GM12878 (cell line): ENCODE measurements around the gene SEC16A. TPM values are rescaled to one million over a fixed set of nuclear protein-coding genes. Genes with fewer than 3 reads are reported as not detected.

Source experiments
- ATAC-seq: fragments of 200-7000 bp; cut with Tn5 transposase; 3 replicates; pipeline ENCODE4 v1.9.1; 2020; ENCODE audit warnings: mild to moderate bottlenecking, moderate library complexity
- BruUV-seq: library from RNA; stranded (reverse); fragments of 400-500 nt; replicated peaks from 2 replicates; lab custom pipeline; 2021; lab: Mats Ljungman, UMichigan
- CTCF ChIA-PET: fragments of 300-600 bp; sonication (Branson Sonifier 250); formaldehyde crosslinking; extraction: SDS; loops from one replicate; lab custom pipeline; 2021; ENCODE audit warnings: inconsistent platforms; lab: Yijun Ruan, JAX
- POLR2A ChIA-PET: fragments of 350-600 bp; formaldehyde crosslinking; extraction: SDS; loops from one replicate; lab custom pipeline; 2021; ENCODE audit warnings: inconsistent platforms; lab: Charles Lee
- RAD21 ChIA-PET: fragments of 300-600 bp; sonication (Branson Sonifier 250); formaldehyde crosslinking; loops from one replicate; lab custom pipeline; 2023; ENCODE audit warnings: antibody characterized with exemption; ENCODE audit not compliant: unreplicated experiment; lab: Charles Lee
- SMC1A ChIA-PET: fragments of 300-600 bp; sonication (Branson Sonifier 250); formaldehyde crosslinking; loops from one replicate; lab custom pipeline; 2023; ENCODE audit not compliant: unreplicated experiment, uncharacterized antibody; lab: Charles Lee
- DNase-seq: peaks from one replicate; pipeline ENCODE4 v3.0.0-alpha.2; 2011; ENCODE audit warnings: low read depth, low spot score
- FAIRE-seq: peaks from 3 replicates; lab custom pipeline; 2011; peaks lifted over from hg19 to GRCh38; lab: Jason Lieb, UNC
- H2AFZ ChIP-seq: 2 replicates; pipeline ENCODE4 v1.6.0; 2011; ENCODE audit warnings: low read depth, low read length, control low read depth; ENCODE audit not compliant: control insufficient read depth
- H3K27ac ChIP-seq: 2 replicates; pipeline ENCODE4 v1.5.1; 2011; ENCODE audit warnings: control low read depth; ENCODE audit not compliant: control insufficient read depth, insufficient read depth
- H3K27me3 ChIP-seq, 2 experiments: replicated peaks in 1 of 2; 2 replicates each; pipeline versions ENCODE4 v1.6.0 to v1.6.1; 2011; ENCODE audit warnings: low read length in 1 of 2; ENCODE audit not compliant: control insufficient read depth in 2 of 2, insufficient read depth in 2 of 2
- H3K36me3 ChIP-seq, 2 experiments: 2 replicates each; pipeline ENCODE4 v1.5.1; 2011; ENCODE audit warnings: low read length in 1 of 2; ENCODE audit not compliant: control insufficient read depth in 2 of 2, insufficient read depth in 2 of 2
- H3K4me1 ChIP-seq: 2 replicates; pipeline ENCODE4 v1.6.1; 2011; ENCODE audit warnings: mild to moderate bottlenecking, low read length, moderate library complexity, mixed read lengths; ENCODE audit not compliant: control insufficient read depth, insufficient read depth
- H3K4me2 ChIP-seq: 2 replicates; pipeline ENCODE4 v1.6.0; 2011; ENCODE audit warnings: control low read depth; ENCODE audit not compliant: control insufficient read depth, insufficient read depth
- H3K4me3 ChIP-seq: fragments of 200-600 bp; sonication (generic); 2 replicates; pipeline ENCODE4 v1.5.1; 2016
- H3K79me2 ChIP-seq: 2 replicates; pipeline ENCODE4 v1.6.0; 2011; ENCODE audit warnings: low read length; ENCODE audit not compliant: control insufficient read depth, insufficient read depth
- H3K9ac ChIP-seq: 2 replicates; pipeline ENCODE4 v1.8.0; 2011; ENCODE audit warnings: low read length, control low read depth, mixed read lengths; ENCODE audit not compliant: control insufficient read depth, insufficient read depth
- H3K9me3 ChIP-seq: replicated peaks from 3 replicates; pipeline ENCODE4 v1.5.1; 2011; ENCODE audit warnings: mild to moderate bottlenecking, low read length; ENCODE audit not compliant: control insufficient read depth, insufficient read depth
- H4K20me1 ChIP-seq: 2 replicates; pipeline ENCODE4 v1.6.0; 2011; ENCODE audit not compliant: control insufficient read depth, insufficient read depth
- E2F8 ChIP-seq: fragments of 450-650 bp; IDR thresholded peaks from 2 replicates; pipeline ENCODE4 v1.6.1; 2018; ENCODE audit warnings: mild to moderate bottlenecking, low read depth, moderate library complexity; ENCODE audit not compliant: partially characterized antibody
- NFIC ChIP-seq: IDR thresholded peaks from 2 replicates; pipeline ENCODE4 v1.6.1; 2012; ENCODE audit warnings: low read depth, mild to moderate bottlenecking, inconsistent platforms, low read length, moderate library complexity
- NFXL1 ChIP-seq: fragments of 450-650 bp; IDR thresholded peaks from 2 replicates; pipeline ENCODE4 v1.6.1; 2017; ENCODE audit warnings: antibody characterized with exemption, mild to moderate bottlenecking, borderline replicate concordance
- ZNF207 ChIP-seq: fragments of 450-650 bp; IDR thresholded peaks from 2 replicates; pipeline ENCODE4 v1.6.1; 2014; ENCODE audit warnings: antibody characterized with exemption, mild to moderate bottlenecking, borderline replicate concordance
- ZNF274 ChIP-seq: IDR thresholded peaks from one replicate; pipeline ENCODE4 v1.8.0; 2011; ENCODE audit not compliant: insufficient read length, insufficient read depth
- ZNF622 ChIP-seq: fragments of 450-650 bp; IDR thresholded peaks from 2 replicates; pipeline ENCODE4 v1.6.1; 2017; ENCODE audit warnings: mild to moderate bottlenecking, inconsistent platforms
- WGBS: methylation state at CpG from one replicate; pipeline ENCODE4 v1.1.6; 2016; ENCODE audit warnings: low lambda C conversion rate; ENCODE audit not compliant: insufficient replicate concordance, insufficient coverage; ENCODE audit errors: missing lambda C conversion rate; 5-methylcytosine and 5-hydroxymethylcytosine counted together
- in situ Hi-C: fragments of 300-500 bp; cut with MboI; formaldehyde crosslinking; loops from 9 replicates; pipeline ENCODE4 v1.14.3; 2018; ENCODE audit warnings: mixed read lengths
- intact Hi-C: fragments of 100-400 bp; cut with micrococcal nuclease; formaldehyde crosslinking; loops from one replicate; pipeline ENCODE4 v1.14.2; 2022; ENCODE audit not compliant: unreplicated experiment
- polyA plus RNA-seq, 11 experiments: library from polyadenylated mRNA; depleted of rRNA in 4 of 11; unstranded in 6 of 11; stranded (reverse) in 5 of 11; fragments of >200 nt; fragmentation: Nextera tagmentation in 4 of 11; fragmentation: Illumina TruSeq in 1 of 11; extraction: Ambion mirVana in 4 of 11; extraction: Trizol in 1 of 11; gene quantifications; 1 replicate in 1 of 11; 2 replicates in 10 of 11; pipeline versions ENCODE4 v1.2.1 to v1.2.3, GENCODE V29; 2011 to 2016; ENCODE audit warnings: inconsistent platforms in 2 of 11, missing spikeins in 2 of 11, low read depth in 1 of 11
- total RNA-seq, 4 experiments: library from RNA; depleted of rRNA in 3 of 4; stranded (reverse); fragments of >200 nt in 3 of 4; fragmentation: Illumina TruSeq in 1 of 4; extraction: Trizol in 1 of 4; gene quantifications; 2 replicates each; pipeline versions ENCODE4 v1.2.1 to v1.2.3, GENCODE V29; 2013 to 2021

The SEC16A gene
- total and polyA plus RNA-seq, 10 of the 15 experiments (the other 5 are each of a cell fraction or from before 2014, with no cell fraction given), result 9.9 to 59.1 (median 21.7) TPM

GRCh38 chr9:136431782-136432350 is 51.0 kb downstream of the SEC16A start (continued):
- TF ChIP-seq E2F8, result no peak
- TF ChIP-seq, all 136 proteins: peak for 0

- peaks cover 0 to 13% of the 10 kb centered on the region in 2 experiments; a peak in 2 of 4 replicates for H3K36me3 ChIP-seq
- peaks cover 6% of the 10 kb centered on the region for H3K79me2 ChIP-seq
- no peaks in the 10 kb centered on the region for H3K4me1 ChIP-seq
- ChIA-PET RAD21 (no interaction called here), SMC1A (no interaction called here), CTCF (no interaction called here), POLR2A (no interaction called here)
- H3K9me3 ChIP-seq, result no peaks in the 10 kb centered on the region
- H4K20me1 ChIP-seq, result no peaks in the 10 kb centered on the region
- no peak overlapping the region for H3K9ac ChIP-seq
- H3K4me2 ChIP-seq, result no peak overlapping the region
- no peak overlapping the region for H3K4me3 ChIP-seq
- H3K27me3 ChIP-seq, result no peaks in the 10 kb centered on the region
- no TSS peak for BruUV-seq
- FAIRE-seq, result no peak
- no peak for DNase-seq
- no peak for TF ChIP-seq NFIC
- no peak for TF ChIP-seq ZNF274
- no peak for TF ChIP-seq ZNF622
- TF ChIP-seq ZNF207, result no peak
- no peak for TF ChIP-seq NFXL1
- no peak overlapping the region for H2AFZ ChIP-seq
- in situ Hi-C loops, result no loop called here
- intact Hi-C loops, result no loop called here
- 95% methylated on average over 20 of the region's 29 CpGs for WGBS
- no peak overlapping the region for H3K27ac ChIP-seq
- no peak for ATAC-seq
Measured at GRCh38 chr9:136430588-136431234, 52.1 kb downstream of the SEC16A start.
